Smooth muscle cell (in vitro differentiated cells): ENCODE data around the gene SLC35E2B. TPM values are rescaled to one million over a fixed set of nuclear protein-coding genes. Genes with fewer than 3 reads are reported as not detected.

Experiments
- DNase-seq: peaks from one replicate; lab custom pipeline; 2025; ENCODE audit not compliant: unreplicated experiment; lab: John Stamatoyannopoulos, UW
- H2AFZ ChIP-seq: fragments of 200-600 bp; sonication (generic); 2 replicates; pipeline ENCODE4 v1.6.0; 2016; ENCODE audit warnings: antibody characterized with exemption, low read depth, mild to moderate bottlenecking
- H3F3A ChIP-seq: fragments of 200-600 bp; sonication (generic); 2 replicates; pipeline ENCODE4 v1.6.0; 2017; ENCODE audit warnings: antibody characterized with exemption, low read depth
- H3K27ac ChIP-seq: fragments of 200-600 bp; sonication (generic); 2 replicates; pipeline ENCODE4 v1.5.1; 2016; ENCODE audit warnings: low read depth, mild to moderate bottlenecking
- H3K27me3 ChIP-seq: fragments of 200-600 bp; sonication (generic); 2 replicates; pipeline ENCODE4 v1.6.1; 2016; ENCODE audit warnings: low read depth, mild to moderate bottlenecking
- H3K36me3 ChIP-seq: fragments of 200-600 bp; sonication (generic); 2 replicates; pipeline ENCODE4 v1.5.1; 2016; ENCODE audit warnings: low read depth
- H3K4me1 ChIP-seq: fragments of 200-600 bp; sonication (generic); 2 replicates; pipeline ENCODE4 v1.5.1; 2016; ENCODE audit warnings: low read depth
- H3K4me2 ChIP-seq: fragments of 200-600 bp; sonication (generic); 2 replicates; pipeline ENCODE4 v1.6.0; 2016; ENCODE audit warnings: mild to moderate bottlenecking
- H3K4me3 ChIP-seq: fragments of 200-600 bp; sonication (generic); 2 replicates; pipeline ENCODE4 v1.5.1; 2016; ENCODE audit warnings: mild to moderate bottlenecking
- H3K79me2 ChIP-seq: fragments of 200-600 bp; sonication (generic); 2 replicates; pipeline ENCODE4 v1.6.0; 2016; ENCODE audit warnings: low read depth, mild to moderate bottlenecking
- H3K9ac ChIP-seq: fragments of 200-600 bp; sonication (generic); 2 replicates; pipeline ENCODE4 v1.6.0; 2016; ENCODE audit warnings: low read depth
- H3K9me3 ChIP-seq: fragments of 200-600 bp; sonication (generic); replicated peaks from 2 replicates; pipeline ENCODE4 v1.5.1; 2016; ENCODE audit warnings: low read depth
- H4K20me1 ChIP-seq: fragments of 200-600 bp; sonication (generic); 2 replicates; pipeline ENCODE4 v1.6.0; 2016; ENCODE audit warnings: low read depth
- CTCF ChIP-seq: fragments of 200-600 bp; sonication (generic); IDR thresholded peaks from 2 replicates; pipeline ENCODE4 v1.5.1; 2017; ENCODE audit warnings: borderline replicate concordance, mild to moderate bottlenecking, antibody characterized with exemption; ENCODE audit not compliant: insufficient read depth, poor library complexity, severe bottlenecking
- WGBS: methylation state at CpG from one replicate; pipeline ENCODE4 v1.1.7; 2016; ENCODE audit warnings: low lambda C conversion rate; 5-methylcytosine and 5-hydroxymethylcytosine counted together
- polyA plus RNA-seq: library from polyadenylated mRNA; unstranded; fragments of >200 nt; fragmentation: Nextera tagmentation; extraction: Ambion mirVana; gene quantifications from 2 replicates; pipeline ENCODE4 v1.2.1, GENCODE V29; 2016
- total RNA-seq: library from RNA; depleted of rRNA; stranded (reverse); fragments of >200 nt; gene quantifications from 2 replicates; pipeline ENCODE4 v1.2.3, GENCODE V29; 2014

Gene SLC35E2B
- total and polyA plus RNA-seq, 2 experiments from 2014 or later, result 19.7 to 24.2 TPM

GRCh38 chr1:1630965-1631781, 61.4 kb downstream of the SLC35E2B start:
- Histone ChIP-seq H3K27me3 (no peaks in the 10 kb centered on the region), H4K20me1 (peaks cover 17% of the 10 kb centered on the region), H3K4me2 (peak overlapping the region; percentile 95), H3K9me3 (no peaks in the 10 kb centered on the region), H3K36me3 (no peaks in the 10 kb centered on the region), H3F3A (peaks cover 3% of the 10 kb centered on the region), H3K4me3 (peak overlapping the region; percentile 57), H3K9ac (peak overlapping the region; percentile 87), H3K27ac (peak overlapping the region; percentile 83), H2AFZ (no peak overlapping the region), H3K79me2 (no peaks in the 10 kb centered on the region), H3K4me1 (peaks cover 3% of the 10 kb centered on the region)
- WGBS, result 9% methylated on average over 15 of the region's 79 CpGs
- DNase-seq, result peak; percentile 73
- no peak for TF ChIP-seq CTCF

- H3K9me3 ChIP-seq, result no peaks in the 10 kb centered on the region
- peaks cover 3% of the 10 kb centered on the region for H3K4me1 ChIP-seq
- no peaks in the 10 kb centered on the region for H3K27me3 ChIP-seq
- no peak overlapping the region for H3K9ac ChIP-seq
- peak overlapping the region; percentile 95 for H3K4me2 ChIP-seq
- no peaks in the 10 kb centered on the region for H3K79me2 ChIP-seq
- no peaks in the 10 kb centered on the region for H3K36me3 ChIP-seq
- no peak for TF ChIP-seq CTCF
- H4K20me1 ChIP-seq, result peaks cover 17% of the 10 kb centered on the region
- peaks cover 3% of the 10 kb centered on the region for H3F3A ChIP-seq
- peak overlapping the region; percentile 83 for H3K27ac ChIP-seq
- no peak overlapping the region for H2AFZ ChIP-seq
- DNase-seq, result peak; percentile 43
- peak overlapping the region; percentile 57 for H3K4me3 ChIP-seq
- 26% methylated on average over 37 of the region's 81 CpGs for WGBS
These were observed 62.2 kb downstream of the SLC35E2B start for GRCh38 chr1:1630191-1630964.

GRCh38 chr1:1629430-1630190, 63.0 kb downstream of the SLC35E2B start:
- Histone ChIP-seq H3K79me2 (no peaks in the 10 kb centered on the region), H3K4me3 (no peak overlapping the region), H3K4me2 (no peak overlapping the region), H3K36me3 (no peaks in the 10 kb centered on the region), H3K9ac (no peak overlapping the region), H2AFZ (no peak overlapping the region), H3F3A (peaks cover 3% of the 10 kb centered on the region), H4K20me1 (peaks cover 23% of the 10 kb centered on the region), H3K9me3 (no peaks in the 10 kb centered on the region), H3K27me3 (no peaks in the 10 kb centered on the region), H3K27ac (no peak overlapping the region), H3K4me1 (peaks cover 3% of the 10 kb centered on the region)
- DNase-seq, result no peak
- no peak for TF ChIP-seq CTCF
- WGBS, result 46% methylated on average over 31 of the region's 48 CpGs
